Activated CD4-positive, alpha-beta T cell treated with anti-CD3 and anti-CD28 coated beads, Interleukin-2, amount 50 U/mL, for 4 hours (primary cell): ENCODE measurements around the gene ZNF566.

Source experiments
- DNase-seq, 2 experiments: peaks; one replicate each; pipeline ENCODE4 v3.0.0-alpha.2; 2020

ZNF566 gene

GRCh38 chr19:36441339-36441738 lies 48.0 kb downstream of the ZNF566 start:
- DNase-seq = no peak

- no peak for DNase-seq
Measured at GRCh38 chr19:36436531-36436930, 52.8 kb downstream of the ZNF566 start.

- no peak for DNase-seq
Measured at GRCh38 chr19:36423925-36424324, 65.4 kb downstream of the ZNF566 start.

GRCh38 chr19:36421749-36422481 lies 67.4 kb downstream of the ZNF566 start:
- DNase-seq = no peak

GRCh38 chr19:36420961-36421748 lies 68.2 kb downstream of the ZNF566 start:
- DNase-seq = no peak

- peak; percentile 57 to 66 for DNase-seq
Measured at GRCh38 chr19:36418287-36419001, 70.9 kb downstream of the ZNF566 start, which contains the start of gene ZFP82. Gene ZFP82 (minus strand): TSS chr19:36418644. CDS start chr19:36409789, 8,855 bp downstream.

GRCh38 chr19:36417752-36418286 lies 71.5 kb downstream of the ZNF566 start:
- DNase-seq = no peak

GRCh38 chr19:36409841-36410240 lies 79.5 kb downstream of the ZNF566 start:
- no peak for DNase-seq

GRCh38 chr19:36408101-36408500 lies 81.3 kb downstream of the ZNF566 start:
- no peak for DNase-seq

GRCh38 chr19:36404498-36404897 lies 84.9 kb downstream of the ZNF566 start:
- DNase-seq = no peak

- no peak for DNase-seq
Measured at GRCh38 chr19:36401475-36401874, 87.9 kb downstream of the ZNF566 start.

GRCh38 chr19:36398571-36398970 lies 90.8 kb downstream of the ZNF566 start:
- no peak for DNase-seq
